Measurements from ENCODE around the gene ANKRD28.

GRCh38 chr3:15636028-15636709 lies 161.6 kb downstream of the ANKRD28 start:
- no peak for TF ChIP-seq CTCF (IDR thresholded peaks at IDR 0.05; ENCODE audit: low read length)
- no peak for TF ChIP-seq EZH2 (IDR thresholded peaks at IDR 0.05; ENCODE audit: borderline replicate concordance, low read length)
